ENCODE data around the gene ALPK3.

DNA sequence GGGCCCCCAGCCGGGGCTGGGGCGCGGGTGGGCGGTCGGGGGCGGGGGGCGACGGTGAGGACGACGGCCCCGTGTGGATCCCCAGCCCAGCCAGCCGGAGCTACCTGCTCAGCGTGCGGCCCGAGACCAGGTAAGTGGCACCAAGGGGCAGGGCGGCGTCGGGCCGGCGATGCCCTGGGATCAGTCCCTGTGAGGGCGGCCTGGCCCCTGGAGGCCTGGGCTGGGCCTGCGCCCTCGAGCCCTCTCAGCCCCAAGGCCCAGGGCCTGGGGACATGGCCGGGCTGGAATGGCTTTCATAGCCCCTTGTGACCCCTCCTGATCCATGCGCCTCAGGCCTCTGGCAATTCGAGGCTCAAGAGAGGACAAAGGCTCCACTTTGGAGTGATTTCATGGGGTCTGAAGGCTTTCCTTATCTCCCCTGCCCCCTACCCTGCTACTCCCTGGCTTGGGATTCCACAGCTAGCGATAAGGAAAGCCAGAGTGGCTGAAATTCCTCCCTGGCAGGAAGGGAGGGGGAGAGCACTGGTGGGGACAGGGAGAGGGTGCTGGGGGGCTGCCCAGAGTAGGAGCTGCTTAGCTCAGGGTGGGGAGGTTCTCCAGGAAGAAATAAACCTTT lies 418 bp downstream of the ALPK3 start:
- TF ChIP-seq CTCF (IDR thresholded peaks at IDR 0.05) (peak in 1 of 6 experiments; percentile 29), EP300 (IDR thresholded peaks at IDR 0.05) (no peak)
